Natural killer cell (primary cell): Measurements from ENCODE around the gene CSRP1. TPM values are rescaled to one million over a fixed set of nuclear protein-coding genes. Genes with fewer than 3 reads are reported as not detected.
"Not testable (repeated sequence)": the region's sequence is repeated elsewhere in the genome, so short reads cannot be mapped to it uniquely, and the experiment has no call there.

Source experiments
- ATAC-seq, 3 donors: fragments of 150-1000 bp in 2 of 3; fragments of 200-7000 bp in 1 of 3; cut with Tn5 transposase; 1 replicate in 1 of 3; 2 replicates in 2 of 3; pipeline ENCODE4 v1.10.0; 2021; ENCODE audit warnings: mild to moderate bottlenecking in 2 of 3, moderate library complexity in 2 of 3
- DNase-seq, 2 donors: peaks; one replicate each; pipeline versions ENCODE4 v3.0.0 to v3.0.0-alpha.2; 2013 to 2021; ENCODE audit warnings: mixed read lengths in 1 of 2
- H3K27ac ChIP-seq: one replicate; pipeline ENCODE4 v1.5.1; 2013; ENCODE audit warnings: mild to moderate bottlenecking, low read length
- H3K27me3 ChIP-seq: one replicate; pipeline ENCODE4 v1.6.1; 2013; ENCODE audit warnings: low read length; ENCODE audit not compliant: control insufficient read depth, insufficient read depth
- H3K36me3 ChIP-seq: one replicate; pipeline ENCODE4 v1.6.1; 2013; ENCODE audit warnings: low read length; ENCODE audit not compliant: control insufficient read depth, insufficient read depth
- H3K4me1 ChIP-seq: one replicate; pipeline ENCODE4 v1.6.1; 2013; ENCODE audit warnings: low read length; ENCODE audit not compliant: control insufficient read depth, insufficient read depth
- H3K4me3 ChIP-seq: one replicate; pipeline ENCODE4 v1.5.1; 2013; ENCODE audit warnings: low read length
- H3K9me3 ChIP-seq: one replicate; pipeline ENCODE4 v1.6.1; 2013; ENCODE audit warnings: low read length; ENCODE audit not compliant: control insufficient read depth, insufficient read depth
- H3K27ac Mint-ChIP-seq, 2 donors: one replicate each; pipeline ENCODE4 v1.8.0; 2022; ENCODE audit warnings: mild to moderate bottlenecking in 2 of 2, mixed read lengths in 2 of 2, moderate library complexity in 1 of 2
- H3K27me3 Mint-ChIP-seq, 2 donors: one replicate each; pipeline ENCODE4 v1.8.0; 2022; ENCODE audit warnings: low read depth in 2 of 2, mixed read lengths in 2 of 2
- H3K36me3 Mint-ChIP-seq: one replicate; pipeline ENCODE4 v1.8.0; 2022; ENCODE audit warnings: mixed read lengths
- H3K4me1 Mint-ChIP-seq, 2 donors: one replicate each; pipeline ENCODE4 v1.8.0; 2022; ENCODE audit warnings: mixed read lengths in 2 of 2
- H3K4me3 Mint-ChIP-seq: one replicate; pipeline ENCODE4 v1.8.0; 2022; ENCODE audit warnings: mild to moderate bottlenecking, moderate library complexity, mixed read lengths
- H3K9me3 Mint-ChIP-seq, 2 donors: one replicate each; pipeline ENCODE4 v1.8.0; 2022; ENCODE audit warnings: mixed read lengths in 2 of 2
- CTCF ChIP-seq: fragments of 200-600 bp; IDR thresholded peaks from one replicate; pipeline ENCODE4 v1.8.0; 2022; ENCODE audit warnings: antibody characterized with exemption
- WGBS: methylation state at CpG from one replicate; pipeline ENCODE4 v1.1.7; 2013; ENCODE audit warnings: missing lambda C conversion rate; ENCODE audit not compliant: insufficient coverage; 5-methylcytosine and 5-hydroxymethylcytosine counted together
- intact Hi-C: fragments of 100-400 bp; cut with micrococcal nuclease; formaldehyde crosslinking; loops from one replicate; pipeline ENCODE4 v1.14.2; 2022
- total RNA-seq, 4 donors: library from RNA; stranded (reverse); fragments of 120-200 nt in 1 of 4; gene quantifications; one replicate each; pipeline versions ENCODE4 v1.2.3 to v1.2.4, GENCODE V29; 2013 to 2022

Gene CSRP1
- total RNA-seq, 3 donors from 2014 or later (not counting 1 experiment from before 2014, with no cell fraction given) = 36.9 to 48.4 (median 44.1) TPM

DNA sequence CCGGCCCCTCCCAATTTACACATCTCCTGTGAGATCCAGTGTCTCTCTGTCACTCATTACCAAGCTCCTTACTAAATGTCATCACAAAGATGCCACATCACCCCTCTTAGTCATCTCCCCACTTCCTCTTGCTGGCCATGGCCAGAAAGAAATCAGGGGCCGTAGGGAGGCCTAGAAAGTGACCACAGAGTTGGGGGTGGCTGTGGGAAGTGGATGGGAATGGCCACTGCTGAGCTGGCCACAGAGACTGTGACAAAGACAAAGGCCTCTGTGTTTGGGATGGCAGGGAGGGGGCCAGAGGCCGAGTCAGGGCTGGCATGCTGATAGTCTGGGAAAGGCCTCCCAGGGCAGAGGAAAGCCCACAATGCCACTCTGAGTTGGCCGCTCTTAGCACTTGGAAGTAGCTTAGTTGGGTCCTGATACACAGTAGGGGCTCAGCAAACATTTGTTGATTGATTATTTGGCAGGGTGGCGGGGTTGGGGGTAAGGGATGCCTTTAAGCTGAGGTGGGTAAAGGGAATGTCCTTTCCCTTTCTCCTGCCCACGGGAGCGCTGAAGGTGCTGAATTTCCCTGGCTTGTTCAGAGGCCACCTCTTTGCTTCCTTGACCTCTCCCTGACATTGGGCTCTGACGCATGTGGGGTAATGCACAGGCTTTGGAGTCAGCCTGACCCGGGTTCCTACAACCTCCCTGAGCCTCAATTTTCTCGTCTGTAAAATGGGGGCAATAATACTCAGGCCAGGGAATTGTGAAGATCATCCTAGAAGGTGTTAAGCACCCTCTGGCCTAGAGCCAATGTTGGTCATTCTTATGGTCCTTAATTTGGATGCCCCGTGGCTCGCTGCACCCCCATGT, 45.2 kb upstream of the CSRP1 start:
- Histone ChIP-seq H3K27ac (no peak overlapping the region), H3K9me3 (no peaks in the 10 kb centered on the region), H3K36me3 (no peaks in the 10 kb centered on the region), H3K4me1 (no peaks in the 10 kb centered on the region), H3K27me3 (no peaks in the 10 kb centered on the region), H3K4me3 (no peak overlapping the region)
- Mint-ChIP-seq H3K9me3 (no peaks in the 10 kb centered on the region), H3K4me3 (no peak overlapping the region), H3K27ac (no peak overlapping the region), H3K27me3 (peaks cover 8 to 15% of the 10 kb centered on the region in 2 donors), H3K36me3 (no peaks in the 10 kb centered on the region), H3K4me1 (no peaks in the 10 kb centered on the region)
- WGBS = 85% methylated on average over 12 of the region's 12 CpGs
- intact Hi-C loops = no loop called here
- TF ChIP-seq CTCF = no peak
- DNase-seq = no peak
- peak in 2 of 3 donors; percentile 24 to 66 for ATAC-seq

DNA sequence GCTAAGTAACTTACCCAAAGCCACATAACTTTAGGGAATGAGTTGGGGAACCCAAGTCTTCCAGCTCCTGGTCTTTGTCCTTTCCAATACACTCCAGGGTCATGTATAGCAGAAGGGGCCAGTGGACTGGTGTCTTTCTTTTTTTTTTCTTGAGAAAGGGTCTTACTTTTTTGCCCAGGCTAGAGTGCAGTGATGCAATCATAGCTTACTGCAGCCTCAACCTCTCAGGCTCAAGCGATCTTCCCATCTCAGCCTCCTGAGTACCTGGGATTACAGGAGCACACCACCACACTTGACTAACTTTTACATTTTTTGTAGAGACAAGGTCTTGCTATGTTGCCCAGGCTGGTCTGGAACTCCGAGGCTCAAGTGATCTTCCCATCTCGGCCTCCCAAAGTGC, 44.2 kb upstream of the CSRP1 start:
- Mint-ChIP-seq H3K36me3 (no peaks in the 10 kb centered on the region), H3K27ac (no peak overlapping the region), H3K4me3 (no peak overlapping the region), H3K4me1 (no peaks in the 10 kb centered on the region), H3K27me3 (peaks cover 8 to 18% of the 10 kb centered on the region in 2 donors), H3K9me3 (no peaks in the 10 kb centered on the region)
- ATAC-seq (no peak), DNase-seq (no peak)
- no peak for TF ChIP-seq CTCF
- Histone ChIP-seq H3K4me1 (no peaks in the 10 kb centered on the region), H3K4me3 (no peak overlapping the region), H3K27me3 (no peaks in the 10 kb centered on the region), H3K9me3 (no peaks in the 10 kb centered on the region), H3K36me3 (no peaks in the 10 kb centered on the region), H3K27ac (no peak overlapping the region)
- 92% methylated on average over 3 of the region's 3 CpGs for WGBS
- intact Hi-C loops = no loop called here

GRCh38 chr1:201549522-201549921, 42.6 kb upstream of the CSRP1 start:
- H3K36me3 Mint-ChIP-seq, H3K9me3 Mint-ChIP-seq, intact Hi-C loops, ATAC-seq, H3K27me3 ChIP-seq, H3K4me3 ChIP-seq, H3K4me1 ChIP-seq, H3K36me3 ChIP-seq, H3K4me3 Mint-ChIP-seq, H3K27ac ChIP-seq, H3K9me3 ChIP-seq, H3K4me1 Mint-ChIP-seq, DNase-seq, H3K27ac Mint-ChIP-seq: not testable (repeated sequence)
- H3K27me3 Mint-ChIP-seq = peaks cover 13 to 26% of the 10 kb centered on the region in 2 donors
- WGBS = 96% methylated on average over 4 of the region's 5 CpGs

- no peaks in the 10 kb centered on the region for H3K27me3 ChIP-seq
- TF ChIP-seq CTCF = no peak
- H3K27me3 Mint-ChIP-seq = peaks cover 28 to 52% of the 10 kb centered on the region in 2 donors
- no peaks in the 10 kb centered on the region for H3K4me1 Mint-ChIP-seq
- intact Hi-C loops = no loop called here
- no peak overlapping the region for H3K4me3 Mint-ChIP-seq
- no peaks in the 10 kb centered on the region for H3K9me3 ChIP-seq
- no peak overlapping the region for H3K27ac ChIP-seq
- no peak for DNase-seq
- peak in 1 of 3 donors; percentile 38 for ATAC-seq
- H3K4me1 ChIP-seq = no peaks in the 10 kb centered on the region
- no peaks in the 10 kb centered on the region for H3K36me3 ChIP-seq
- H3K4me3 ChIP-seq = no peak overlapping the region
- WGBS = 28% methylated on average over 7 of the region's 9 CpGs
- no peaks in the 10 kb centered on the region for H3K36me3 Mint-ChIP-seq
- no peaks in the 10 kb centered on the region for H3K9me3 Mint-ChIP-seq
- no peak overlapping the region for H3K27ac Mint-ChIP-seq
These were observed 39.0 kb upstream of the CSRP1 start for GRCh38 chr1:201545851-201546492.
